ENCODE results near the gene PNLDC1.
"Not testable (repeated sequence)": the region's sequence is repeated elsewhere in the genome, so short reads cannot be mapped to it uniquely, and the experiment has no call there.

Gene PNLDC1

DNA sequence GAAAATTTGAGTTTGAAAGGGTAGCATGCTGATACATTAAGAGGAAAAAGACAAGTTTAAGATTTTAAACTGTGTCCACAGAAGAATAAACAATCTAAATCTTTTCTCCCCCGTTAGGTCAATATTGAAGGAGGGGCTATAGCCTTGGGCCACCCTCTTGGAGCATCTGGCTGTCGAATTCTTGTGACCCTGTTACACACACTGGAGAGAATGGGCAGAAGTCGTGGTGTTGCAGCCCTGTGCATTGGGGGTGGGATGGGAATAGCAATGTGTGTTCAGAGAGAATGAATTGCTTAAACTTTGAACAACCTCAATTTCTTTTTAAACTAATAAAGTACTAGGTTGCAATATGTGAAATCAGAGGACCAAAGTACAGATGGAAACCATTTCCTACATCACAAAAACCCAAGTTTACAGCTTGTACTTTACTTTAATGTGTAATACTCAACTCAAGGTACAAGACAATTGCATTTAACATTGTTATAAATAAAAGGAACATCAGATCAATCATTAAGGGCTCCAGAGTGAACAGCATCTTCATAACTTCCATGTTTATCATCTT is 21.5 kb upstream of the PNLDC1 start:
- no peak for DNase-seq (ENCODE audit: low read depth in 3 of 3)

DNA sequence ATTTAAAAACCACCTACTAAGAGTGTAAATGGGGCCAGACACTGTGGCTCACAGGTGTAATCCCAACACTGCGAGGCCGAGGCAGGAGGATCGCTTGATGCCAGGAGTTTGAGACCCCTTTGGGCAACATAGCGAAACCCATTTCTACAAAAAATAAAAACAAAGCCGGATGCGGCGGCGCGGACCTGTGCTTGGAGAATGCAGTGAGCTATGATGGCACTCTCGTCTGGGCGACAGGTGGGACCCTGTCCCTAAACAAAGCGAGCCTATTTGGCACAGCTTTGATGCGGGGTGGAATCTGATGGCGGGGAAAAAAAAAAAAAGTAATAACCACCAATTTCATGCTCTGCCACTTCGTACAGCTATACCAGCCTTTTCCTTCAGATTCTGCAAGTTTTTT is 11.8 kb upstream of the PNLDC1 start:
- no peak for DNase-seq (ENCODE audit: low read depth in 3 of 3)

DNA sequence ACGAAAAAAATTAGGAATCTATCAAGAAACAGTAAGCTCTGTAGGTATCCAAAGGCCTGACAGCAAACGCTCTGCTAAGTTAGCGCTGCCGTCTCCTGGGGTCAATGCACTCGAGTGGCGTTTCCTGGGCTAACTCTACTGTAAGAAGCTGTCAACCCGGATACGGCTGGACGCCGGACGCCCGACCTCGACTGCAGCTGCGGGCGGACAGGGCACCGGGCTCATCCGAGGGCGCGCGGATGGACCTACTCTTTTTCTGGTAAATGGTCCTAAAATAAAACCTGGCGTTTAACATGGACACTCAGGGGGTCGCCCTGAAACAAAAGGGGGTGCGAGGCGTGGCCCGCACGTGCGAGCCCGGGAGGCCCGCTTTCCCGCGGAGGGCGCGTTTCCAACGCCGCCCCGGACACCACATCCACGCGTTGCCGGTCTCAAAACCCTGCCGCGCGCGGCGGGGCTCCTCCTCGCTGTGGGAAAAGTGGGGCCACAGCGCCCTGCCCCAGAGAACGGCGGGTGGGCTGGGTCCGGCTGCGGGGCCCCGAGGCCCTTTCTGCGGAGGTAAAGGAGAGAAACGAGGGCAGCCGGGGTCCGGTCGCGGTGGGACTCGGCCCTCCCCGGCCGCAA is 11.2 kb upstream of the PNLDC1 start:
- peak; percentile 5 to 27 (median 8) for DNase-seq (ENCODE audit: low read depth in 3 of 3)

DNA sequence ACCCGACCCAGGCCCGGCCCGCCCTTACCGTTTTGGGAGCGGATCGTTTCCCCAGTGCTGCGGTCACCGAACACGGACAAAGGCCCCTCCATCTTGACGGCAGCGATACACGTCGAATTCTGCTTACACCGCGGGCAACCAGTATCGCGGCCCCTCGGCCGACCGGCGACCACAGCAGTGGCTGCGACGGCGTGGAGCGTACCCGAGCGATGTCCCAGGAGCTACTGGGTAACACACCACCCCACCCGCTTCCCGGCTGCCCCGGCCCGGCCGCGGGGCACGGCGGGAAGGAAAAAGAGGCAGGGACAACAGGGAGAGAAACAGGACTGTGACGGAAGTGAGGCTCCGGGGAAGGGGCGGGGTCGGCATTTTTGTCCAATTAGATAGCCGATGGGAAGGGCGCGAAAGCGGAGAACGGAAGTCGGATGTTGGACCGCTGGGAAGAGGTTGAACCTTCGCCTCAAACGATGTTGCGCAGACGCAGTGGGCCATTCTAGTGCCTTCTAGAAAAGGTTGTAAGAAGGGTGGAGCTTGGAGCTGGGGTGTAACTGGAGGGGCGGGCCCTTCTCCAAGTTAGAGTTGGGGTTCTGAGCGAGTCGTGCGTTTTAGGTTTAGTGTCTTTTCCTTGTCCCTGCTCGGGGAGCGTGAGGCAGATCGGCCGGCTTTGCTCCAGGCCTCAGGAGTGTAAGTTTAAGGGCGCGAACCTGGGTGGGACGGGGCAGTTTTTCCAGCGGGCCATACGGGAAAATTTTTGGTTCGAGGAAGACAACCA is 10.5 kb upstream of the PNLDC1 start, which contains the start of gene TCP1:
Gene TCP1 (minus strand): TSS at position 226 of the 772 bp plus-strand sequence. CDS start 134 bp downstream, at position 92.
- peak; percentile 98 to 99 (median 99) for DNase-seq (ENCODE audit: low read depth in 3 of 3)

DNA sequence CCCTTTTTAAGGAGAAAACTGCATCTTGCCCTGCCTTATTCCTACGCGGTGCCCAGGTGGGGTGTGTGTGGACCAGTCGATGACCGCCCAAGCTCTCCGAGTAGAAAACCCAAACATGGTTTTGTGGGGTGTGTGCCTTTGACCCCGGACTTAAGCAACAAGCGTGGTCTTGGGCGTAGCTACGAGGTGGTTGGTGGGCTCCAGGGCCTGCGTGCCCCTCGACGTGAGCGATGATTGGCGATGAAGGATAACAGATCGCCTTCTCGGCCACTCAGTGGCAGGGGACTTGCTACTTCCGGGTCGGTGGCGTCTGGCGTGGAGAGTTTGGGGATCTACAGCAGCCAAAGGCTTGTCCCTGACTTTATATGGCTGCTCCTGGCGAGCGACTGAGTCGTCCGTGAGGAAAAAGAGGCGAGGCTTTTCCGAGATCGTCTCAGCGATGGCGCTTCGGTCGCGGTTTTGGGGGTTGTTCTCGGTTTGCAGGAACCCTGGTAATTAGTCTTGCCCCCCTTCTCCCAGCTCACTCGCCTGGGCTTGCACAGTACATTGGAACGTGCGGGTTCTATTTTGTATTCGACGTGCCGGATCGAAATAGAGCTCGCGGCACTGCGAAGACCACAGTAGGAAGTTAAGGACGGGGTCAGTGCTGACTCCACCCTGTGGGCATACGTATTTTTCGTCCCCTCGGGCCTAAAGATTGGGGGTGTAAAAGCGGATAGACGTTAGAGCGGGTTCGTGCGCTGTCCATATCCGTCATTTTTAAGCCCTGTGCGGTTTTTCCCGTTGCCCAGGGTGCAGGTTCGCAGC is 9.7 kb upstream of the PNLDC1 start, which contains the start of gene MRPL18:
Gene MRPL18 (plus strand): TSS at position 319 of the 807 bp plus-strand sequence. CDS start 121 bp downstream, at position 440.
- DNase-seq (ENCODE audit: low read depth in 3 of 3): peak; percentile 80 to 88 (median 81)

DNA sequence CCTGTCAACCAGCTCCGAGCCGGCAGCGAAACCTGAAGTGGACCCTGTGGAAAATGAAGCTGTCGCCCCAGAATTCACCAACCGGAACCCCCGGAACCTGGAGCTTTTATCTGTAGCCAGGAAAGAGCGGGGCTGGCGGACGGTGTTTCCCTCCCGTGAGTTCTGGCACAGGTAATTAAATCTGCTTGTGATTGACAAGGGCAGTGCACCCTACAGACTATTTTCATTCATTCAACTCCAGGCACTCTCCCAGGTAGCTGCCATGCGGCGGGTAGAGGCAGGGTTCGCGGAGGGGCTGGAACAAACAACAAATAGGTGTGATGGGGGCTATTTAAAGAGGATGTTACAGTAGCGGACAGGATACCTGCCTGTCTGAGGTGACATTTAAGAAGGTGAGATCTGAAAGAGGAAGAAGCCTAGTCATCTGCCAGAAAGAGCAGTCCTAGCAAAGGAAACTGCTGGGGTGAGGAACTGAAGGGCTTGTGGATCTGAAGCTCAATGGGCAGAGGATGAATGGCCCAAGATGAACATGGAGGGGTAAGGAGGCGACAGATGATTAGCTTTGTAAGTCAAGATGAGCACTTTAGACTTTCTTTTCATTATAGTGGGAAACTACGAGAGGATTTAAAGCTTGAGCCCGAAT is 9.0 kb upstream of the PNLDC1 start:
- DNase-seq (ENCODE audit: low read depth in 3 of 3): peak in 1 of 3 experiments; percentile 2

DNA sequence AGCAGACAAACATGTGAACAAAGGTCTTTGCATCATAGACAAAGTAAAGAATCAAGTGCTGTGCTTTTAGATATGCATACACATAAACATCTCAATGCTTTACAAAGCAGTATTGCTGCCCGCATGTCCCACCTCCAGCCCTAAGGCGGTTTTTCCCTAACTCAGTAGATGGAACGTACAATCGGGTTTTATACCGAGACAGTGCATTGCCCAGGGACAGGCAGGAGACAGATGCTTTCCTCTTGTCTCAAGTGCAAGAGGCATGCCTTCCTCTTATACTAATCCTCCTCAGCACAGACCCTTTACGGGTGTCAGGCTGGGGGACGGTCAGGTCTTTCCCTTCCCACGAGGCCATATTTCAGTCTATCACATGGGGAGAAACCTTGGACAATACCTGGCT is 5.1 kb upstream of the PNLDC1 start:
- DNase-seq (ENCODE audit: low read depth in 3 of 3): not testable (repeated sequence)

DNA sequence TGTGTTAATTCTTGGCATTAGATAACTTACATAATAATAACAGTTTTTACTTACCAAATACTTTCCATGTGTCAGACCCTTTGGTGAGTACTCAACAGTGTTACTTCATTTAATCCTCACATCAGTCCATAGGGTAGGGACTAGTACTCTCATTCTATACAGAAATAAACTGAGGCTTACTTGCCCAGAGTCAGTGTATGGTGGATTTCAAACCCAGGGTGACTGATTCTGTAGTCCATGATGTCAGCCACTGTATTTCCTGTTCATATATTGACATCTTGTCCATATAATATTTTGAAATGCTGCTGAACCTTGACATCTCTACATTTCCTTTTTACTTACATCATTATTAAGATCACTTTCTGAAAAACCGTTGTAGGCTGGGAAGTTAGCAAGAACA is 2.5 kb upstream of the PNLDC1 start:
- no peak for DNase-seq (ENCODE audit: low read depth in 3 of 3)

DNA sequence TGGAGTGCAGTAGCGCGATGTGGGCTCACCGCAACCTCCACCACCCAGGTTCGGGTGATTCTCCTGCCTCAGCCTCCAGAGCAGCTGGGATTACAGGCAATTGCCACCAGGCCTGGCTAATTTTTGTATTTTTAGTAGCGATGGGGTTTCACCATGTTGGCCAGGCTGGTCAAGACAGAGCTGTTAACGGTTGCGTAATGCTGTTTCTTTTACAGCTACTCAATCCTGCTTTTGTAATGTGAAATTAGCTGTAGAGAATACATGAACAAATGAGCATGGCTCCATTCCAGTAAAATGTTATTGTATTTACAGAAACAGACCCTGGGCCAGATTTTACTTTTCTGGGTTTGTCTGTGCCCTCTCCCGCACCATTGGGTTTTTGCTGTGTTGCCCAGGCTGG is 1.9 kb downstream of the PNLDC1 start:
- no peak for DNase-seq (ENCODE audit: low read depth in 3 of 3)

DNA sequence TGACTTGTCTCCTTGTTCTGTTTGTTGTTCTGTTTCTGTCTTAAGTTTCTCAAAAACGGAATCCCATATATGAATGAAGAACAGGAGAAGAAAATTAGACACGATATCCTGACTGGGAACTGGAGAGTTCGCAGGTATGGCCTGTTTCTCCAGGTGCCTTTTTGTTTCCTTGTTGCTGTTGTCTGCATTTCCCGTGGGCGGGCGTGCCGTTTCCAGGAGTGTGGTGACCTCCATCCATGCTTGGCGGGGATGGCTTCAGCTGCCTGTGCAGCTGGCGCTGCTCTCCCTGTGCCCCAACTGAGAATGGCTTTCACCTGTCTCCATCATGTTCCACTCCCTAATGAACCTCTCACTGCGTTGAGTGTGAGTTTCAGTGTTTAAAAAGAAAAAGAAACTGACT is 4.4 kb downstream of the PNLDC1 start:
- no peak for DNase-seq (ENCODE audit: low read depth in 3 of 3)

DNA sequence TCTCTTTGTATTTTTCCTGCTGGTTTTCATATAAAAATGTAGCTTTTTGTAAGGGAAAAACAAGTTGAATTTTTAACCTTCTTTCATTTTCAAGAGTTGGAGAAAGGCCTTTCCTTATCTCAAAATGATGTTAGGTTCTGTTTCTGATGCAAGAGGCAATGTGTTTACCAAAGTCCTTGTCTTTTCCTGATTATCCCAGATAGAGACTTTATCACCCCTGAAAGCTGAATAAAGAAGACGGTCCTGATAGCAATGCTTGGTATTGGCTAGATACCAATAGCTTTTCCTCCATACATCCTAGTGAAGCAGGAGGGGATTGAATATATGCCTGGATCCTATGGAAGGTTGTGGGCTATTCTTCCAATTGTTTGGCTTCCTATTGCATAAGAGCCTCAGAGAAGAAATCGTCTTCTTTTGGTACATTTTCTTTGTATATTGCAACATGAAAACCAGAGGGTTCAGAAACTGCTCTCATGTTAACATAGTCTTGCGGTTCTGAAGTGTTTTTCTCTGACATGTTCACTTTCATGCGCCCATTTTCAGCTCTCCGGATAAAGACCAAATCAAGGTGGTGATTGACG is 5.5 kb downstream of the PNLDC1 start:
- no peak for DNase-seq (ENCODE audit: low read depth in 3 of 3)

DNA sequence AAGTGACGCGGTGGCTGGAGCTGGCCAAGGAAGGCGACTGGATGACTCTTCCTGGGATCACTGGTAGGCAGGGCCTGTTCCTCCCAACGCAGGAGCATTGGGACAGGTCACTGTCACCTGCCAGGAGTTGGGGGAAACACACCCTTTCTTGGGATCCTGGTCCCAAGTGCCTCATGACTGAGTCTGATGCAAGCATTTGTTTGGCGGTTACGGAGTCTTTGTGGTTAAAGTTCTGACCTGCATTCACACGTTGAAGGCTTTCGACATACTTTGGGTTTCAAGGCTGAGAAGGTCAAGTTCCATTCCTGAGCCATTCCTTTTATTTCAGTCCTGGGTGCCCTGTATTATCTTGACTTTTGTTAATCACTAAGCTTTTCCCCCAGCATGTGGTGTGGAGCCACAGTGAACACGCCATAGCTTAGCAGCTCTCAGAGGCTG is 6.0 kb downstream of the PNLDC1 start:
- DNase-seq (ENCODE audit: low read depth in 3 of 3): no peak

DNA sequence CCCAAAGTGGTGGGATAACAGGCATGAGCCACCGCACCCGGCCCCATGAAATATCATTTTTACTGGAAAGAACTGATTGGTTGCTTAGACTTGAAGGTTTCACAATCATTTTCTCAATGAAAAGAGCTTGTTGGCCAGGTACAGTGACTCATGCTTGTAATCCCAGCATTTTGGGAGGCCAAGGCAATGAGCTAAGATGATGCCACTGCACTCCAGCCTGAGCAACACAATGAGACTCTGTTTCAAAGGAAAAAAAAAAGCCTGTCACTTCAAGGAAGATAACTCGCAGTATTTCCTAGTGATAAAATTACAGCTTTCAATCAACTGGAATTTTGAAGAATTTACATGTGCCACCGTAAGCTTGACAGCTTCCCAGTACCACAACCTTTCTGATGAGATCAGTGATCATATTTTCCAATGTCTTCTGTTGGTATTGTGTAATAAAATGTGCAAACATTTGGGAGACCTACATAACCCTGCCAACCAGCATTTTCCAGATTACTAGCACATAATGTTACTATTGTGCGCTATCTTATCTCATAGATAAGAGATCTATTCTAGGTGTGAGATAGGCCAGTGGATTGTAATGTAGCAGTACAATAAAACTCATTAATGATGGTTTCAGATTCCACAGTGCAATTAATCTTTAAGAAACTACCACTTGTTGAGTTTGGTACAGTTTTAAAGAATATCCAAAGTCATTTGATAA is 7.2 kb downstream of the PNLDC1 start:
- no peak for DNase-seq (ENCODE audit: low read depth in 3 of 3)

DNA sequence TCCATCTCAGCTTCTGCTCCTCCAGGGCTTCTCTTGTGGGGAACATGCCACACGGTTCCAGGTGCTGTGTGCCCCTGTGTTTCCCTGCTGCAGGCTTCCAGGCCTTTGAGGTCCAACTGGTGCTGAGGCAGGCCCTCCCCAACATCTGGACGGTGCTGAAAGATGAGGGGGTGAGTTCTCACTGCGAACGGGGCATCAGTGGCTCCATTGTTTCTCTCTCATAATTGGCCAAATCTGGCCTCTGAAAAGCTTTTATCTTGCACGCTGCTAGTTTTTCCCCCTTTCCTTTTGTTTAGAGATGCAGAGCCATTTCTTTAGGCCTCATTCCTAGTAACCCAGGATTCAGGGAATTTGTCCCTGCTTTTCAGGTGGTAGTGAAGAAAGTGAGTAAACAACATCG is 8.6 kb downstream of the PNLDC1 start:
- no peak for DNase-seq (ENCODE audit: low read depth in 3 of 3)

DNA sequence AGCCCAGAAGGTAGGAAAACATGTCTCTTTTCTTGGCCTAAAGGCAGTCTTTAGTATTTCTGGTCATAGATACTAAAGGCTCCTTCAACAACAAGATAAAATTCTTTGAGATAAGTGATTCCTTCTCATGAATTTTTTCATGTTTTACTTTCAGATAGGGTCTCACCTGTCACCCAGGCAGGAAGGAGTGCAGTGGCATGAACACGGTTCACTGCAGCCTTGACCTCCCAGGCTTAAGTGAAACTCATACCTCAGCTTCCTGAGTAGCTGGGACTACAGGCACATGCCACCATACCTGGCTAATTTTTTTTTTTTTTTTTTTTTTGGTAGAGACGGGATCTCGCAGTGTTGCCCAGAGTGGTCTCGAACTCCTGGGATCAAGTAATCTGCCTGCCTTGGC is 9.1 kb downstream of the PNLDC1 start:
- DNase-seq (ENCODE audit: low read depth in 3 of 3): no peak

DNA sequence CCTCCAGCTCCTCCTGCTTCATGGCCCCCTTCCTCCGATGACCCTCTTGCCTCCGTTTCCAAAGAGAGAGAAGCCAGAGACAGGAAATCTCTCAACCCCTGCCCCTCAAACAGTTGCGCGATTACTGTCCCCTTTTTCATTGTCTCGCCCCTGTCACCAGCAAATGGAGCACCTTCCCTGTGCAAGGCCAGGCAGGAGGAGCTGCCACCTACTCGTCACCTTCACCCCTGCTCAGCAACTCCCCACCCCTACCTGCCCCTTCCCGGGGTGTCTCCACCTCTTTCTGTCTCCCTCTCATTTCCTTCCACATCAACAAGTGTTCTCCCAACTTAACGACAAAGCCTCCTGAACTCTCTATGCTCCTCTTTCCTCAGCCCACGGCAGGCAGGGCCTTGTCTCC is 13.7 kb downstream of the PNLDC1 start:
- DNase-seq (ENCODE audit: low read depth in 3 of 3): no peak

DNA sequence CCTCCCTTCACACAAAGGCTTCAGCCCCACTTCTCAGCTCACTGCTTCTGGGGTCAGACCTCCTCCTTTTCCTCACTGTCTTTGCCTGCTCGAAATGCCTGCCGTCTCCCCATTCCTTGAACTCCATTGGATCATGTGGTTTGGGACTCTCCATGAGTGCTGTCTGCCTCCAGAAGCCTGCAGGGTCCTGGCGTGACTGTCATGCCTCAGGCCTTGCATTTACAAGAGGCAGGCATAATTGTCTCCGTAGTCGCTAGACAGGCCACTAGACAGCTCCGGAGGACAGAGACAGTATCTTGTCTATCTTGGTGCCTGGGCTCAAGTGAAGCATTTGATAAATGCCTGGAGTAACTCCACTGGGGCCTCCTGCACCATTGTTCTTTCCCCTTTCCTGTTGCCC is 15.3 kb downstream of the PNLDC1 start:
- DNase-seq (ENCODE audit: low read depth in 3 of 3): no peak

DNA sequence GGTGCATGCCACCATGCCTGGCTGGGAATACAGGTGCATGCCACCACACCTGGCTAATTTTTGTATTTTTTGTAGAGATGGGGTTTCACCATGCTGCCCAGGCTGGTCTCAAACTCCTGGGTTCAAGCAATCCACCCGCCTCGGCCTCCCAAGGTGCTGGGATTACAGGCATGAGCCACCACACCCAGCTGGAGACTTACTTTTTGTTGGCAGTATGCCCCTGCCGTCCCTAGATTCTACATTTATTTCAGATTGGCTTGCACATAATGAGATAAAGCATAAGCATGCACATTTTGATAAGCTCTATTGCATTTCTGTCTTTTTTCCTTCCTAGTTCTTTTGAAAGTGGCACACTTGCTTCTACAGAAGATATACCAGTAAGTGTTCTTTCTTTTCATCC is 16.7 kb downstream of the PNLDC1 start:
- DNase-seq (ENCODE audit: low read depth in 3 of 3): not testable (repeated sequence)

DNA sequence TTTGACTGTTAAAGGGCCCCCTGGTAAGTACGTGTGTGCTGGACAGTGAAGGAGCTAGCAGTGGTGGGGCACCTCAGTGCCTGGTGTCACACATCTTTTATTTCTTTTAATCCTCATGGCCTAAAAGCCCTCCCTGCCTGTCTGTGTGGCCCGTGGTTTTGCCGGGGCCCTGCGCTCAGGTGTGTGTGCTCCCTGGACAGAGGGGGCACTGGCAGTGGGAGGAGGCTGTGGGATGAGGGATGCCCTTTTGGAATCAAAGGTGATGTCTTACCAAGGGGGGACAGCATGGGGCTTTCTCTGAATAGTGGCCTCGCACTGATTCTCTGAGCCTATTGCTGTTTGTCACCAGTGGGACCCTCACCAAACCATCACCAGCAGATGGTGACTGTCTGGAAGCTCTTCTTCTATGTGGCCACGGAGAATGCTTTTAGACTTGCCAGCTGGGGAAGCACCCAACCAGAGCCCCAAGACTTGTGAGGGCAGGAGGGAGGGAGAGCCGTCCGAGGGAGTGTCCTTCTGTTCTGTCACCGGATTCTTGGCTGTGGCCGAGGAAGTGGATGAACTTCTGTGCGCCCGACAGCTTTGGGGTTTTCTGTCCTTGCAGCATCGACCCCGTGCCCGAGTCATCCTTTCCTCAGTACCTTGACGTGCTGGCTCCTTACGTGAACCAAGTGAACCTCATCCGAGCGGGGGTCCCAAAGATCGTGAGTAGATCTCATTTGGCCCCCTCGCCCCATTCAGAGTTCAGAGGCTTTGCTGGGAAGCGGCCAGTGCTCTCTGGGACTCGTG is 18.1 kb downstream of the PNLDC1 start:
- DNase-seq (ENCODE audit: low read depth in 3 of 3): no peak

DNA sequence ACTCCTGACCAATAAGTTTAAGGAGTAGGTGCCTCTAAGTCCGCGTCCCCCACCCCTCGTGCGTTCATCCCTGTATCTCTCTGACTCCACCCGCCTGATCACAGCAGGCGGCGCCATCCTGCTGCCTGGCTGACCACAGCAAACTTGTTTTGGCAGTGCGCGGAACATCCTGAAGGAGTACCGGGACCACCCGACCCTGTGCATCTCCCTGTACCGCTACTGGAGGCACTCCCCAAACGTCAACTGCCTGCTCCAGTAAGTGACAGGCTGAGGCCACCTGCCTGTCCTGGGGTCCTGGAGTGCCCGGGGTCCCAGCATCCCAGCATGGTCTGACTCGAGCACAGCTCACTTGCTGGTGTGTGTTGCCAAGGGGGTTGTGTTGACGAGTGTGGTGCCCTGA is 19.0 kb downstream of the PNLDC1 start:
- DNase-seq (ENCODE audit: low read depth in 3 of 3): no peak
